HL-60 (cell line): Measurements from ENCODE around the gene FUT8.

ENCODE experiments used
- GABPA ChIP-seq: IDR thresholded peaks from 2 replicates; pipeline ENCODE4 v1.6.1; 2012; ENCODE audit warnings: low read depth
- POLR2AphosphoS5 ChIP-seq: IDR thresholded peaks from 2 replicates; pipeline ENCODE4 v1.6.1; 2012; ENCODE audit warnings: low read depth
- TF ChIP-seq, protein P1 (sequence below): IDR thresholded peaks from one replicate; pipeline ENCODE4 v1.5.1; 2011; ENCODE audit warnings: low read length, control low read depth, inconsistent platforms; ENCODE audit not compliant: insufficient read depth
- TF ChIP-seq, protein P2 (sequence below): IDR thresholded peaks from 2 replicates; pipeline ENCODE4 v1.6.1; 2012; ENCODE audit warnings: low read depth; ENCODE audit not compliant: insufficient replicate concordance

DNA sequence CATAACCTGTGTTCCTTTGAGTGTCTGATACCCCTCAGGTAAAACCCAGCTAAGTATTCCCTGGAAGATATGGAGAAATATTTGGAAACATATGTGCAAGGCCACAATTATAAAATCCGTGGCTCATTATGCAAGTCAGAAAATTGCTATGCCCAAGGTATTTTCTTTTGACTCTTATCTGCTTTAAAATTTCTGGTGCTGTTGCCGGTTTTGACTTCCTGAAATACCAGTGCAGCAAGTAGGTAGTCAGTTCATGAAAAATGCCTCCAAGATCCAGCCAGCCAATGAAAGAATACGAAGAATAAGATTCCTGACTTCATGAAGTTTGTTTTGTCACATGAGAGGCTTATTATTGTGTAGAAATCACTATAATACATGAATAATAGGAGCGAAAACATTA is 20.2 kb upstream of the FUT8 start:
- TF ChIP-seq, protein P1, sequence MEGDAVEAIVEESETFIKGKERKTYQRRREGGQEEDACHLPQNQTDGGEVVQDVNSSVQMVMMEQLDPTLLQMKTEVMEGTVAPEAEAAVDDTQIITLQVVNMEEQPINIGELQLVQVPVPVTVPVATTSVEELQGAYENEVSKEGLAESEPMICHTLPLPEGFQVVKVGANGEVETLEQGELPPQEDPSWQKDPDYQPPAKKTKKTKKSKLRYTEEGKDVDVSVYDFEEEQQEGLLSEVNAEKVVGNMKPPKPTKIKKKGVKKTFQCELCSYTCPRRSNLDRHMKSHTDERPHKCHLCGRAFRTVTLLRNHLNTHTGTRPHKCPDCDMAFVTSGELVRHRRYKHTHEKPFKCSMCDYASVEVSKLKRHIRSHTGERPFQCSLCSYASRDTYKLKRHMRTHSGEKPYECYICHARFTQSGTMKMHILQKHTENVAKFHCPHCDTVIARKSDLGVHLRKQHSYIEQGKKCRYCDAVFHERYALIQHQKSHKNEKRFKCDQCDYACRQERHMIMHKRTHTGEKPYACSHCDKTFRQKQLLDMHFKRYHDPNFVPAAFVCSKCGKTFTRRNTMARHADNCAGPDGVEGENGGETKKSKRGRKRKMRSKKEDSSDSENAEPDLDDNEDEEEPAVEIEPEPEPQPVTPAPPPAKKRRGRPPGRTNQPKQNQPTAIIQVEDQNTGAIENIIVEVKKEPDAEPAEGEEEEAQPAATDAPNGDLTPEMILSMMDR, result no peak
- TF ChIP-seq, protein P2, sequence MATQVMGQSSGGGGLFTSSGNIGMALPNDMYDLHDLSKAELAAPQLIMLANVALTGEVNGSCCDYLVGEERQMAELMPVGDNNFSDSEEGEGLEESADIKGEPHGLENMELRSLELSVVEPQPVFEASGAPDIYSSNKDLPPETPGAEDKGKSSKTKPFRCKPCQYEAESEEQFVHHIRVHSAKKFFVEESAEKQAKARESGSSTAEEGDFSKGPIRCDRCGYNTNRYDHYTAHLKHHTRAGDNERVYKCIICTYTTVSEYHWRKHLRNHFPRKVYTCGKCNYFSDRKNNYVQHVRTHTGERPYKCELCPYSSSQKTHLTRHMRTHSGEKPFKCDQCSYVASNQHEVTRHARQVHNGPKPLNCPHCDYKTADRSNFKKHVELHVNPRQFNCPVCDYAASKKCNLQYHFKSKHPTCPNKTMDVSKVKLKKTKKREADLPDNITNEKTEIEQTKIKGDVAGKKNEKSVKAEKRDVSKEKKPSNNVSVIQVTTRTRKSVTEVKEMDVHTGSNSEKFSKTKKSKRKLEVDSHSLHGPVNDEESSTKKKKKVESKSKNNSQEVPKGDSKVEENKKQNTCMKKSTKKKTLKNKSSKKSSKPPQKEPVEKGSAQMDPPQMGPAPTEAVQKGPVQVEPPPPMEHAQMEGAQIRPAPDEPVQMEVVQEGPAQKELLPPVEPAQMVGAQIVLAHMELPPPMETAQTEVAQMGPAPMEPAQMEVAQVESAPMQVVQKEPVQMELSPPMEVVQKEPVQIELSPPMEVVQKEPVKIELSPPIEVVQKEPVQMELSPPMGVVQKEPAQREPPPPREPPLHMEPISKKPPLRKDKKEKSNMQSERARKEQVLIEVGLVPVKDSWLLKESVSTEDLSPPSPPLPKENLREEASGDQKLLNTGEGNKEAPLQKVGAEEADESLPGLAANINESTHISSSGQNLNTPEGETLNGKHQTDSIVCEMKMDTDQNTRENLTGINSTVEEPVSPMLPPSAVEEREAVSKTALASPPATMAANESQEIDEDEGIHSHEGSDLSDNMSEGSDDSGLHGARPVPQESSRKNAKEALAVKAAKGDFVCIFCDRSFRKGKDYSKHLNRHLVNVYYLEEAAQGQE, result no peak
- TF ChIP-seq POLR2AphosphoS5 (no peak), GABPA (no peak)
